GM18502 (cell line): Measurements from ENCODE around the gene NOC3L.
"Not testable (repeated sequence)": the region's sequence is repeated elsewhere in the genome, so short reads cannot be mapped to it uniquely, and the experiment has no call there.

Experiments
- ATAC-seq: cut with Tn5 transposase; IDR thresholded peaks from one replicate; pipeline ENCODE4 v1.9.1; 2021; ENCODE audit warnings: mild to moderate bottlenecking; ENCODE audit not compliant: unreplicated experiment, poor library complexity

The NOC3L gene, protein sequence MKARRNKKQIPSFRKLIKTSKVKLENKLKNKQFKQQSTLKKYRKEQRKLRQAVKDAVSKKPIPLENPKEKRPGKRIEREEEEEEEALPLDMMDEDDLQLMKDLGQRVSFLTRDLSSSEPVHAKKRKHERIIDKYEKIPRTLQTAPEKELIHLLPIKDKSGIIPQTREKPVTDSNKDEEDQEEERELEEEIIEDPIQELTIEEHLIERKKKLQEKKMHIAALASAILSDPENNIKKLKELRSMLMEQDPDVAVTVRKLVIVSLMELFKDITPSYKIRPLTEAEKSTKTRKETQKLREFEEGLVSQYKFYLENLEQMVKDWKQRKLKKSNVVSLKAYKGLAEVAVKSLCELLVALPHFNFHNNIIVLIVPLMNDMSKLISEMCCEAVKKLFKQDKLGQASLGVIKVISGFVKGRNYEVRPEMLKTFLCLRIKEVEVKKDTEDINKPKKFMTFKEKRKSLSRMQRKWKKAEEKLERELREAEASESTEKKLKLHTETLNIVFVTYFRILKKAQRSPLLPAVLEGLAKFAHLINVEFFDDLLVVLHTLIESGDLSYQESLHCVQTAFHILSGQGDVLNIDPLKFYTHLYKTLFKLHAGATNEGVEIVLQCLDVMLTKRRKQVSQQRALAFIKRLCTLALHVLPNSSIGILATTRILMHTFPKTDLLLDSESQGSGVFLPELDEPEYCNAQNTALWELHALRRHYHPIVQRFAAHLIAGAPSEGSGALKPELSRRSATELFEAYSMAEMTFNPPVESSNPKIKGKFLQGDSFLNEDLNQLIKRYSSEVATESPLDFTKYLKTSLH

DNA sequence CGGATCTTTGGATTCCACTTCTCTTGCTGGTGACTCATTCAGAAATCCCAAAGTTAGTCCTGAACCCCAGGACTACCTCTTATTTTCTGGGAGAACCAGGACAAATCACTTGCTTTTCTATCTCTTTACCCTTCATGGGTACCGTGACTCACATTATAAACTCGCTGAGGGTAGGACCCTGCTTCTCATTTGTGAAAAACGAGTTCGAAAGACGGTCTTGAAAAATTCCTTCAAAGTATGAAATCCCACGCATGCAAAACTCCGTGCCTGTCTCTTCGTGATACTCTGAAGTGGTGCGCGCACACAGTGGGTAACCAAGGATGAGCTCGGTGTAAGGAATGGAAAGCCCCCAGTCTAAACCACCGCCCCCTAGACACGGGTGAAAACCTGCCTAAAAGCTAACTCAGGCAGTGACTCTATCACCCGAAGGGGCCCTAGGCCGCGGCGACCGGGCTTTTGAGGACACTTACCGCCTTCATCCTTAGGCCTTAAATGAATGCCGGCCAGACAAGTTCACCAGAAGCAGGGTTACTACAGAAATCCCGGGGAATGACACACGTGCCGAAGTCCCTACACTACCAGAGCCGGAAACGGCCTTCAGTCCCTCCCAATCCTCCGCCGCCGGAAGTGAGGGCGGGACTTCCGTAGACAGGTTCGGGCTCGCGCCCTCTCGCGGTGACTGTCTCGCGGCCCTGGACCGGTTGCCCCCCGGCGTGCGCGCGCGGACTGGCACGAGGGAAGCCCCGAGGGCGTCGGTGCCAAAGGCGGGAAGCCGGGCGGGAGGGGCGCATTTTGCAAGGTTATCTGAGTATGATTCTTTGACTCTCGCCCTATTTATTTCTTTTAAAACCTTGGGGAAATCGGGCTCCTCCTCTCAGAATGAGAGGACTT lies at the start of gene NOC3L:
Gene NOC3L (minus strand): TSS at position 580 of the 891 bp plus-strand sequence. CDS start 101 bp downstream, at position 479.
- ATAC-seq = peak; percentile 99

DNA sequence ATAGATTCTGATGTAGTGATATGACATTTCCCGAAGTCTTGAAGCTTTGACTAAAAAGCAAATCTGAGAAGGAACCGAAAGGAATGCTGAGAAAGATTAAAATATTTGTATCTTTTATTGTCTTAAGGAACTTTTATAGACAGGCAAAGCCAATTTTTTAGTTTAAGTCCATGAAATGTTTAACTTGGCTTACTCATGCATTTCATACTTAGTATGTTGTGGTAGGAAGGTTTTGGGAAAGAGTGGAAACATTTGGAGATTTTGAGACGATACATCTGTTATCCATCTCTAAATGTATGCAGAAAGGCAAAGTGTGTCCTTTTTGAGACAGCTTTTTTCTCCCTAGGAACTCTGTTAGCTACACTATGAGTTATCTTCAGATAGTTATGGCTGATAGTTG lies 49.7 kb upstream of the NOC3L start:
- ATAC-seq = no peak

DNA sequence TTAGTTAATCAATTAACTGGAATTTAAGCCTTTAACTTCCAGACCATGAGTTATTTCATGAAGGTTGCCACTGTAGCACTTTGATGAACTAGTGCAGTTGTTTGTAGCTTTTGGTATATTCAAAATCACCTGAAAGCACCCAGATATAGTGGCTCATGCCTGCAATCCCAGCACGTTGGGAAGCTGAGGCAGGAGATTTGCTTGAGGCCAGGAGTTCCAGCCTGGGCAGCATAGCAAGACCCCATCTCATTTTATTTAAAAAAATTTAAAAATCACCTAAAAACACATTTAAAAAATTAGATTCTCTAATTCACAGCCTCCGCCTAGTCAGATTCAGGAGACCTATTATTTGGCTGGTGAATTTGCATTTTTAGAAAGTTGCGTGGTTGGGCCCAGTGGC lies 48.6 kb upstream of the NOC3L start:
- ATAC-seq = no peak

DNA sequence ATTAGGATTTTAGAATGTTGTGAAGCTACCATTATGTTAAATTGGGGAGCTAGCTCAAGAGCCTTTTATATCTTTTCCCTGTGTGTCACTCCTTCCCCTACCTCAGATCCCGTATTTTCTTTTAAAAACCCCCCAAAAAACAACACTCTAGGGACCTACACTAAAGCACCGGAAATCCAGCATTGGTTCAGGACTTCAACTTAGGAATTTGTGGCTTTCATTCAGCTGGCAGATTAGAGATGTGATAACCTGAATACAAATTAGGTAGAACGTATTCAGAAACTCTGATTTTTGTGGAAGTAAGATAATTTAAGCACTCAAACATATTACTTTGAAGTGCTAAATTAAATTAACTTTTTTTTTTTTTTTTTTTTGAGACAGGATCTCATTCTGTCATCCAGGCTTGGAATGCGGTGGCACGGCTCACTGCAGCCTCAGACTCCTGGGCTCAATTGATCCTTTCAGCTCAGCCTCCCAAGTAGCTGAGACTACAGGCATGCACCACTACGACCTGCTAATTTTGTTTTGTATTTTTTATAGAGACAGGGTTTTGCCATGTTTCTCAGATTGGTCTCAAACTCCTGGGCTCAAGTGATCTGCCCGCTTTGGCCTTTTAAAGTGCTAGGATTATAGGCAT lies 46.4 kb upstream of the NOC3L start:
- ATAC-seq = no peak

DNA sequence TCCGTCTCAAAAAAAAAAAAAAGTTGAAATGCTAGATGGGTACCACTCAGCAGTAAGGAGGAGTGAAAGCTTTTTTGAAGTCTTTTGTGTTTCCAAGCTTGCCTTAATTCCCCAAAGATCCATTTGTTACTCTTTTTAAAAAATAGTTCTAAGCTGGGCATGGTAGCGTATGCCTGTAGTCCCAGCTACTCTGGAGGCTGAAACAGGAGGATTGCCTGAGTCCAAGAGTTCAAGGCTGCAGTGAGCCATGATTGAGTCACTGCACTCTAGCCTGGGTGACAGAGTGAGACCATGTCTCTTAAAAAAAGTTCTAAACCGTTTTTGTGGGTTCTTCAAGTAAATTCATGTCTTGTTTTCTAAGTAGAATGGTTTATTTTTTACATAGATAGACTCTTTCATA lies 44.9 kb upstream of the NOC3L start:
- ATAC-seq = no peak

DNA sequence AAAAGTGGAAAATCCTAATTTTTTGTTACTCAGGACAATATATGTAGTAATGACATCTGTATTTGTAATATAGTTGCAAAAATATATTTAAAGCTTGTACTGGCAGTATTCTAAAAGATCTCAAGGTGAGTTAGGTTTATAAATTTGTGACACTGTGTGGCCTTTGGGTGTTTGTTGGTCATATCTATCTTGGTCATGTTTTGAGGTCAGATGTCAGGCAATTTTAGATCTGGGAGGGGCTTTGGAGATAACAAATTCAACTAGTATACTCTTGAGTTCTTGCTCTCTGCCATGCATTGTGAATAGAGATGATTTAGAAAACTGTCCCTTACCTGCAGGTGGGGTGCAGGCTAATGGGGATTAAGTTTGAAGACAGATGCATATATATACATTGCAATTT lies 42.7 kb upstream of the NOC3L start:
- no peak for ATAC-seq

DNA sequence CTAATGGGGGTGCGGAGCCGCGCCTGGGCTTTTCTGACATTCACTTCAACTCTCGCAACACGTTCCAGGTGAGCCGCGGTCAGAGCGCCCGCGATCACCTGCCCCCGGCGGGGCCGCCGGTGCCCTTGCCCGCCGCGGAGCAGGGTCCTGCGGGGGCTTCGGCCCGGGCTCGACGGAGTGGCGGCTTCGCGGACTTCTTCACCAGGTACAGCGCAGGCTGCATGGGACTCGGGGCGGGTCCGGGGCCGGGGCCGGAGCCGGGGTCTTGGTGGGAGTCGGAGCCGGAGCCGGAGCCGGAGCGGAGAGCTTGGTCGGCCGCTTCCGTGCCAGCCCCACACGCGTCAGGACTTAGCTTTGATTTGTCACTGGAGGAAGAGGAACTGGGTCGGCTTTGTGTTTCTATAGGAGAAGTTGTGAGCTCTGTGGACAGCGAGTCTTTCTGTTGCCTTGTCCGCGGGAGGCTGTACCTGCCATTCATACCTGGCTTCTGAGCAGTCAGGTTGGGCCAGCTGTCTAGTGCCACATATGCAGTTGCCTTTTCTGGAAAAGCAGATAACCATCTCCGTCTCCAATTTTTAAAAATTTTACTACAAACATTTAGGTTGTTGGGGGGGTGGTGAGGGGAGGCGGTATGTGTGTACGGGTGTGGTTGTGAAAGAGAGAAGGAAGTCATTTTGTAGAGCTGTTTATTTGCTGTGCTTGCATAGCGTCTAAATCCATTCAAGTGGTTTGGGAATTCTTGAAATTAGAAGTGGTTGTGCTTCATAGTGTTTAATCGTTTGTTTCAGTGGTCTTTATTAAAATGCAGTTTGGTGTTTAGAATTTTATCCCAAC lies 40.9 kb upstream of the NOC3L start:
- ATAC-seq = peak; percentile 71

DNA sequence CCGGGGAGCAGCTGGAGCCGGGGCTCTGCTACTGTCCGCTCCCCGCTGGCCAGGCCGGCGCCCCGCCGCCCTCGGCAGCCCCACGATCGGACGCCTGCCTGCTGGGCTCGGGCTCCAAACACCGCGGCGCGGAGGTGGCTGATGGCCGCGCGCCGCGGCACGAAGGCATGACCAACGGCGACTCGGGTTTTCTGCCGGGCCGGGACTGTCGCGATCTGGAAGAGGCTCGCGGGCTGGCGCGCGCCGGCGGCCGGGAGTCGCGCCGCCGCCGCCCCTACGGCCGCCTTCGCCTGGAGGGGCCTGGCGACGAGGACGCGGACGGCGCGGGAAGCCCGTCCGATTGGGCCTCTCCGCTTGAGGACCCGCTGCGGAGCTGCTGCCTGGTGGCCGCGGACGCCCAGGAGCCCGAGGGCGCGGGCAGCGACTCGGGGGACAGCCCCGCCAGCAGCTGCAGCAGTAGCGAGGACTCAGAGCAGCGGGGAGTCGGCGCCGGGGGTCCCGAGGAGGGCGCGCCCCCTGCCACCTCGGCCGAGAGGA lies 40.2 kb upstream of the NOC3L start:
- ATAC-seq = peak; percentile 31

DNA sequence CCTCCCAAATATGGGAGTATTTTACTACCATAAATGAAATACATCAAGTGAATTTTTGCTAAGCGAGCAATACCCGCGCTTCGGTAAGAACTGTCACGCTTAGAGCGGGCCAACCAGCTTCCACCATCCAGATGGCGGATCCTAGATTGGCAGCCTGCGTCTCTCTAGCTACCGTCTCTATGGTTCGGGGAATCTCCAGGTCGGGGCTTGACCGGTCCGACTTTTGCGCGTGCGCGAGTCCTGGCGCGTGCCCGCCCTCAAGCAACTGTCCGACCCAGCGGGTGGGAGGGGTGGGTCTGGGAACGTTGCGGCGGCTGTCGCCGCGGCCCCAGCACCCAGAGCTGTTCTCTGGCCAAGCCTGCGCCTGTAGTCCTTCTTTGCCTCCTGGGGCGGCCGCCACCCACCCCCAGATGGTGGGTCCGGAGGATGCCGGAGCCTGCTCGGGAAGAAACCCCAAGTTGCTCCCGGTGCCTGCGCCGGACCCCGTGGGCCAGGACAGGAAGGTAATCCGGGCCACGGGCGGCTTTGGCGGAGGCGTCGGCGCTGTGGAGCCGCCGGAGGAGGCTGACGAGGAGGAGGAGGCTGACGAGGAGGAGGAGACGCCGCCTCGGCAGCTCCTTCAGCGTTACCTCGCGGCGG lies 39.6 kb upstream of the NOC3L start, which contains the start of gene TBC1D12:
Gene TBC1D12 (plus strand): TSS at position 338 of the 639 bp plus-strand sequence. CDS start 73 bp downstream, at position 411.
- peak; percentile 70 for ATAC-seq

DNA sequence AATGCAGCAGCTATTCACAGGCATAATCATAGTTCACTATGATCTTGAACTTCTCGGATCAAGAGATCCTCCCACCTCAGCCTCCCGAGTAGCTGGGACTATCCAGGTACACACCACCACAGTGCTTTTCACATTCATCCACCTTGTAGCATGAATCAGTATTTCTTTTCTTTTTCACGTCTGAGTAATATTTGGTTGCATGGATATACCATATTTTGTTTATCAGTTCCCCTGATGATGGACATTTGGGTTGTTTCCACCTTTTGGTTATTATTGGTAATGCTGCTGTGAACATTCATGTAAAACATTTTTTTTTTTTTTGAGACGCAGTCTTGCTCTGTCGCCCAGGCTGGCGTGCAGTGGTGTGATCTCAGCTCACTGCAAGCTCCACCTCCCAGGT lies 36.0 kb upstream of the NOC3L start:
- no peak for ATAC-seq

DNA sequence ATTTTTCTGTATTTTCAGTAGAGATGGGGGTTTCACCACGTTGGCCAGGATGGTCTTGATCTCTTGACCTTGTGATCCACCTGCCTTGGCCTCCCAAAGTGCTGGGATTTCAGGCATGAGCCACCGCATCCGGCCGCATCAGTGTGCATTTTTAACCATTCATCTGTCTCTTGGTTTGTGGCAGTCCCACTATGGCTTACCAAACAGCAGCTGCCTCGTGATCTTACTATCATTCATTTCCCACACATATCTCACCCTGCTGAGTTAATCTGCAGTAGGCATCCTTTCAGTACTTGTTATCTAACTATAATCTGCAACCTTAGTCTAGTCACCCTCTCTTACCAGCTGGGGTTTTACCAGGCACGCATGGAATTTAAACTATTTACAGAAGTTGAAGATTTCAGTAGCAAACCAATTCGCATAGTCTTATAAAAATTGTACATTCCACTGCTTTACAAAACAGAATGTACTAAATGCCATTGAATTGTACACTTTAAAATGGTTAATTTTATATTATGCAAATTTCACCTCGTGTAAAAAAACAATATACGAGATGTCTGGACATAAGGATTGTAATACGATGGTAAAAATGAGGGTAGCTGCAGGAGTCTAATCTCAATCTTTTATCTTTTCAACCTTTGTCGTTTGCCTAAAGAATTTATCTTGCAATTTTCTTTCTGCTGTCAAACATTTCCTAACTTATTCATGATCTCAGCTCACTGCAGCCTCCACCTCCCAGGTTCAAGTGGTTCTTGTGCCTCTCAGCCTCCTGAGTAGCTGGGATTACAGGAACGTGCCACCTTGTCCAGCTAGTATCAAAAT lies 35.0 kb upstream of the NOC3L start:
- no peak for ATAC-seq

DNA sequence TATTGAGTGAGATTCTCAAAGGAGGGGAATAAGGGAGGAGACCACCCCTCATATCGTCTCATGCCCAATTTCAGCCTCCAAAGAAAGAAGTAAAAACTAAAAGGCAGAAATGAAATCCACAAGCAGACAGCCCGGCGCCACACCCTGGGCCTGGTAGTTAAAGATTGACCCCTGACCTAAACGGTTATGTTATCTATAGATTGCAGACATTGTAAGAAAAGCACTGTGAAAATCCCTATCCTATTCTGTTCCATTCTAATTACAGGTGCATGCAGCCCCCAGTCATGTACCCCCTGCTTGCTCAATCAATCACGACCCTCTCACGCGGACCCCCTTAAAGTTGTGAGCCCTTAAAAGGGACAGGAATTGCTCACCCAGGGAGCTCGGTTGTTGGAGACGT lies 29.4 kb upstream of the NOC3L start:
- ATAC-seq = not testable (repeated sequence)

DNA sequence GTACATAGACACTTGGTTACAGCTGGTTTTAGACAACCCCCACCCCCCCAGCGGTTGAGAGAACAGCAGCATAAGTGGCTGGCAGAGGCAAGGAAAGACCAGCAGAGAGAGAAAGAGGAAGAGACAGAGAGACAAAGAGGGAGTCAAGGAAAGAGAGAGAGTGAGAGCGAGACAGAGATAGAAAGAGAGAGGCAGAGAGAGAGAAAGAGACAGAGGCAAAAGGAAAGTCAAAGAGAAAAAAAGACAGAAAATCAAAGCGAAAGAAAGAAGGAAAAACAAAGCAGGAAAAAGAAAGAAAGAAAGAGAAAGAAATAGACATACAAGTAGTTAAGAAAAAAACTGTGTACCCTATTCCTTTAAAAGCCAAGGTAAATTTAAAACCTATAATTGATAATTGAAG lies 23.0 kb upstream of the NOC3L start:
- ATAC-seq = not testable (repeated sequence)

DNA sequence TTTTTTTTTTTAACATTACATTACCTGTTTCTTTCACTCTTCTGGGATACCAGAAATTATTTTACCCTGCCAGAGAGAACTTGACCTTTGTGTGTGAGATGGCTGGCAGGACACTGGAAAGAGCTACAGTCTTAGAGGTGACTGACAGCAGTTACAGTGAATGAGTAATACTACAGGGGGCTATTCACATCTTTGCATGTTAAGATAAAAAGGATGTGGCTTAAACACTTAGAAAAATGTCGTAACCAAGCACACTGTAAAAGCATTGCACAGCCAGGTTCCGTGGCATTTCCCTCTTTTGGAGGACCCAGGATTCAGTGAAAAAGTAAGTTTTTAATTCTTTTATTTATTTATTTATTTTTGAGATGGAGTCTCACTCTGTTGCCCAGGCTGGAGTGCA lies 20.8 kb upstream of the NOC3L start:
- no peak for ATAC-seq

DNA sequence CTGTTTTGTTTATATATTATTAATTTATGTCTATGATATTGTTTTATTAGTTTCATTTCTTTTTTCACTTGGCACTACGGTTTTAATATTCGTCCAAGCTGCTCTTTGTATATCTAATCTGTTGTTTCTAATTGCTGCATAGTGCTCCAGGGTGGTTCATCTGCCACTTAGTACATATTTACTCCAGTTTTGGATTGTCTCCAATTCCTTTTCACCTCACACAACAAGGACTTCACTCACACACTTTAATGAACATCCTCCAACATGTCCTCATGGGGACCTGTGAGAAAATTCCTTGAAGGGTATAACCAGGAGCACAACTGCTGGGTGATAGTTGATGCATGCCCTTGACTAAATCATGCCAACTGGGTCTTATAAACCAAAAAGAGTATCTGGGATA lies 14.1 kb upstream of the NOC3L start:
- ATAC-seq = no peak

DNA sequence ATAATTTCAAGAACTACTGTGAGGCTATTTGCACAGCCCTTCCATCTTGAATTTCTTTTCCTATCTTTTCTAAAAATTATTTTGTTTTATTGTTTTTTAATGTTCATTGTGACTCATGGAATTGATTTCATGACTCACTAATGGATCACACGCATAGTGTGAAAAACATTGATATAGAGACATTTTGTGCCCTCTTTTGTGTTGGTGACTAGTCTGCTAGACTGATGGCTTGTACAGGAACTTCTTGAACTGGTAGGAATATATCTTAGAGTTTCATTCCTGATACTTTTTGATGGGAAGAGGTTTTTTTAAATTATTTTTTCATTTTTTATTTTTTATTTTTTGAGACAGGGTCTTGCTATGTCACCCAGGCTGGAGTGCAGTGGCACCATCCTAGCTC lies 12.6 kb upstream of the NOC3L start:
- ATAC-seq = no peak

DNA sequence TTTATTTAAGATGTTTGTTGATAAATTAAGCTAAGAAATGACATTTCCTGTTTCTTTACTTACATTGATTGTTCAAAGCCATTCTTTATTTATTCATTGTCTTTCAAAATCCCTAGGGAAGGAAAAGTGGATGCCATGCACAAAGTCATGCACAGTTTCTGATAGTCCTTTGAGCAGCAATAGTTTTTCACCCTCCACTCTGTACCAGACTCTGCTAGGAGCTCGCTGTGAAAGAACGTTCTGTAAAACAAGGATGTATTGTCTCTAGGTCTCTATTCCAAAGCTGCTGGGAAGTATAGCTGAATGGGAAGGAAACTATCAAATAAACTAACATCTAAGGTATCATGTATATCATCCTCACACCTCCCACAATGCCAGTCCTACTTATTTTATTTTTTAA lies 7.8 kb upstream of the NOC3L start:
- no peak for ATAC-seq

DNA sequence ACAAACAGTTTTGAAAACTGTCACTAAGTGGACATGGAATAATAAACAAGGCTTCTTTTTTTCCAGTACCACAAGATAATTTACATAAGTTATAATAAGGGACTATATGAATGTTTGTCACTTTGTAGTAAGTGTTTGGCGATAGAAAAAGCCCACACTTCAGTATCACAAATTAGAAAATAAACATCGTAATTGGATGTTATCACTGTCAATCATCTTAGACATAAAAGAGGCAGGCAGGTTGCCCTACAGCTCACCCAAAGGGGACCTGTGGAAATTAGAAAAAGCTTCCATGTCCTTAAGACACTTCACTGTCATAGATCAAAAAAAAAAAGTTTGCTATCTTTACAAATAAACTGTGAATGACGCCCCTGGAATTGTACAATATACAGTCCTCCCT lies 3.6 kb upstream of the NOC3L start:
- no peak for ATAC-seq
